Measurements from ENCODE around the gene PIH1D1.

DNA sequence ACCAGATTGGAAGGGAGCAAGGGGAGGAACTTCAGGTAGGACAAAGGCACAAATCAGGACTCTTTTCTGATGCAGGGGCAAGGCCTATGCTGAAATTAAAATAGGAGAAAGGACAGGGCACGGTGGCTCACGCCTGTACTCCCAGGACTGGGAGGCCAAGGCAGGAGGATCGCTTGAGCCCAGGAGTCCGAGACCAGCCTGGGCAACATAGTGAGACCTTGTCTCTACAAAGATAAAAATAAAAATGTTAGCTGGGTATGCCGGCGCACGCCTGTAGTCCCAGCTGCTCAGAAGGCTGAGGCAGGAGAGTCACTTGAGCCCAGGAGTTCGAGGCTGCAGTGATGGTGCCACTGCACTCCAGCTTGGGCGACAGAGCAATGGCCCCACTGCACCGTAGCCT, 15.9 kb downstream of the PIH1D1 start:
- no peak for TF ChIP-seq POLR2AphosphoS5 (IDR thresholded peaks at IDR 0.05; ENCODE audit: low read depth, low read length)
- TF ChIP-seq POLR2A (IDR thresholded peaks at IDR 0.05; ENCODE audit: low read depth, low read length) = no peak
